Lower leg skin (tissue), 4 donors: ENCODE results near the gene GPC6. TPM values are rescaled to one million over a fixed set of nuclear protein-coding genes. Genes with fewer than 3 reads are reported as not detected.
"Not testable (repeated sequence)": the region's sequence is repeated elsewhere in the genome, so short reads cannot be mapped to it uniquely, and the experiment has no call there.

Experiments
- DNase-seq, 2 donors: peaks; one replicate each; pipeline ENCODE4 v3.0.0-alpha.2; 2019; ENCODE audit warnings: low spot score in 2 of 2
- H3K4me3 ChIP-seq: fragments of 200-600 bp; sonication (generic); 2 replicates; pipeline ENCODE4 v1.5.1; 2017; ENCODE audit warnings: mild to moderate bottlenecking, low read depth; ENCODE audit not compliant: poor library complexity, severe bottlenecking
- POLR2A ChIP-seq, 2 donors: fragments of 450-650 bp; IDR thresholded peaks; one replicate each; pipeline ENCODE4 v1.6.1; 2016 to 2017; ENCODE audit warnings: antibody characterized with exemption in 2 of 2, mild to moderate bottlenecking in 1 of 2, moderate library complexity in 1 of 2
- WGBS, 2 donors: methylation state at CpG; one replicate each; pipeline ENCODE4 v1.1.5; 2018; 5-methylcytosine and 5-hydroxymethylcytosine counted together
- intact Hi-C: fragments of 100-400 bp; cut with DNase I; formaldehyde crosslinking; loops from one replicate; pipeline ENCODE4 v1.15.0; 2023; ENCODE audit warnings: low total_unique reads
- total RNA-seq, 4 donors: library from RNA; depleted of rRNA; stranded (reverse); fragments of >200 nt; gene quantifications; one replicate each; pipeline ENCODE4 v1.1.0, GENCODE V29; 2016
- TF ChIP-seq, protein P1 (sequence below), 3 donors: fragments of 450-650 bp; IDR thresholded peaks; one replicate each; pipeline ENCODE4 v1.5.1; 2016; ENCODE audit warnings: antibody characterized with exemption in 3 of 3, mild to moderate bottlenecking in 3 of 3, moderate library complexity in 2 of 3

GPC6 gene
- total RNA-seq, 4 donors from 2014 or later: 1.4 to 5.2 (median 2.5) TPM

DNA sequence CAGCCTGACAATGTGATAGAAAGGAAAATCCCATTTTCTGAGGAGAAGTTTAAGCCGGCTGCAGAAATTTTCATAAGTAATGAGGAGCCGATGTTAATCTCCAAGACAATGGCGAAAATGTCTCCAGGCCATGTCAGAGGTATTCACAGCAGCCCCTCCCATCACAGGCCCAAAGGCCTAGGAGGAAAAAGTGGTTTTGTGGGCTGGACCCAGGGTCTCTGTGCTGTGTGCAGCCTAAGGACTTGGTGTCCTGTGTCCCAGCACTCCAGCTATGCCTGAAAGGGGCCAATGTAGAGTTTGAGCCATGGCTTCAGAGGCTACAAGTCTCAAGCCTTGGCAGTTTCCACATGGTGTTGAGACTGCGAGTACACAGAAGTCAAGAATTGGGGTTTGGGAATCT is 32.9 kb upstream of the GPC6 start:
- DNase-seq: no peak
- no peak for TF ChIP-seq POLR2A (IDR thresholded peaks at IDR 0.05)
- TF ChIP-seq, protein P1, sequence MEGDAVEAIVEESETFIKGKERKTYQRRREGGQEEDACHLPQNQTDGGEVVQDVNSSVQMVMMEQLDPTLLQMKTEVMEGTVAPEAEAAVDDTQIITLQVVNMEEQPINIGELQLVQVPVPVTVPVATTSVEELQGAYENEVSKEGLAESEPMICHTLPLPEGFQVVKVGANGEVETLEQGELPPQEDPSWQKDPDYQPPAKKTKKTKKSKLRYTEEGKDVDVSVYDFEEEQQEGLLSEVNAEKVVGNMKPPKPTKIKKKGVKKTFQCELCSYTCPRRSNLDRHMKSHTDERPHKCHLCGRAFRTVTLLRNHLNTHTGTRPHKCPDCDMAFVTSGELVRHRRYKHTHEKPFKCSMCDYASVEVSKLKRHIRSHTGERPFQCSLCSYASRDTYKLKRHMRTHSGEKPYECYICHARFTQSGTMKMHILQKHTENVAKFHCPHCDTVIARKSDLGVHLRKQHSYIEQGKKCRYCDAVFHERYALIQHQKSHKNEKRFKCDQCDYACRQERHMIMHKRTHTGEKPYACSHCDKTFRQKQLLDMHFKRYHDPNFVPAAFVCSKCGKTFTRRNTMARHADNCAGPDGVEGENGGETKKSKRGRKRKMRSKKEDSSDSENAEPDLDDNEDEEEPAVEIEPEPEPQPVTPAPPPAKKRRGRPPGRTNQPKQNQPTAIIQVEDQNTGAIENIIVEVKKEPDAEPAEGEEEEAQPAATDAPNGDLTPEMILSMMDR (IDR thresholded peaks at IDR 0.05): no peak
- intact Hi-C loops: no loop called here
- 91 to 94% methylated on average over 4 of the region's 4 CpGs for WGBS, 2 donors
- H3K4me3 ChIP-seq: no peak overlapping the region

DNA sequence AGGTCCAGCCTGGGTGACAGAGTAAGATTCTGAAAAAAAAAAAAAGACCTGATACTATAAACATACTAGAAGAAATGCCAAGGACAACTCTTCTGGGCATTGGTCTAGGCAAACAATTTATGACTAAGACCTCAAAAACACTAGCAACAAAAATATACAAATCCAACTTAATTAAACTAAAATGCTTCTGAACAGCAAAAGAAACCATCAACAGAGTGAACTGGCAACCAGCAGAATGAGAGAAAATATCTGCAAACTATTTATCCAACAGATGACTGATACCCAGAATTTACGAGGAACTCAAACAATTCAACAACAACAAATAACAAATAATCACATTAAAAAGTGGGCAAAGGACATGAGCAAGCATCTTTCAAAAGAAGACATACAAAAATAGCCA is 26.8 kb upstream of the GPC6 start:
- H3K4me3 ChIP-seq: no peak overlapping the region
- DNase-seq: no peak
- intact Hi-C loops: loop anchor here (5.0 kb wide), 1 partner anchor 973 kb away; no protein-coding TSS in a partner anchor
- WGBS, 2 donors: 80 to 86% methylated on average over 1 of the region's 1 CpG
- no peak for TF ChIP-seq POLR2A (IDR thresholded peaks at IDR 0.05)
- TF ChIP-seq, protein P1 (IDR thresholded peaks at IDR 0.05): no peak

DNA sequence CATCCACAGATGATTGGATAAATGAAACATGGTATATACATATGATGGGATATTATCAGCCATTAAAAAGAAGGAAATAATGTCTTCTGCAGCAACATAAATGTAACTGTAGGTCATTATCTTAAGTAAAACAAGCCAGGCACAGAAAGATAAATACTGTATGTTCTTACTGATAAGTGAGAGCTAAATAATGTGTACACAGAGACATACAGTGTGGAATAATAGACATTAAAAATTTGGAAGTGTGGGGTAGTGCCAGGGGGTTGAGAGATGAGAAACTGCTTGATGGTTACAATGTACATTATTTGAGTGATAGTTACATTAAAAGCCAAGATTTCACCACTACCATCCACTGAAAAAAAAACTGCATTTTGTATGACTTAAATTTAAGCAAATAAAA is 26.0 kb upstream of the GPC6 start:
- DNase-seq: no peak
- intact Hi-C loops: loop anchor here (5.0 kb wide), 1 partner anchor 973 kb away; no protein-coding TSS in a partner anchor
- TF ChIP-seq, protein P1 (IDR thresholded peaks at IDR 0.05): no peak
- TF ChIP-seq POLR2A (IDR thresholded peaks at IDR 0.05): no peak
- no peak overlapping the region for H3K4me3 ChIP-seq

DNA sequence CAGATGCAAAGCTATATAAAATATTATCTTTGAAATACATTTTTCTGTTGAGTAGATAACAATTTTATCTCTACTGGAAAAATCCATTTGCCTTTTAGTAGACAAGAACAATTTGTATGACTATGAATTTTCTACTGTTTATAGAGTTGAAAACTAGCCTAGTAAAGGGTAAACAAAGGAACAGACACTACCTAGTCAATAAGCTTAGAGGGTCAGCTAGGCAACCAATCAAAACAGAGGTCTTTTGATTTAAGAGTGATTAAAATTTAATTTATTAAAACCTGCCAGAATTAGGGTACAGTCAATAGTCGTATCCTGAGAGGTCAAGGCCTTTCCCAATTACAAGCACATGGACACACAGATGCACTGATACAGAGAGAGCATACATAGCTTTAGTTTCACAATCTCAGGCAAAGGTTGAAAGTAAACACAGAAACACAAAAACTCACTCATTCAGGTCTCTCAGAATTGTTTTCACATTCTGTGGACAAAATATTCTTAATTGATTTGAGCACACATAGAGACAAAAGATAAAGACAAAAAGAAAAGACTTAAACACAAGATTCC is 24.5 kb upstream of the GPC6 start:
- 79 to 86% methylated on average over 1 of the region's 1 CpG for WGBS, 2 donors
- TF ChIP-seq, protein P1 (IDR thresholded peaks at IDR 0.05): no peak
- no peak for TF ChIP-seq POLR2A (IDR thresholded peaks at IDR 0.05)
- no peak for DNase-seq
- intact Hi-C loops: loop anchor here (5.0 kb wide), 1 partner anchor 975 kb away; no protein-coding TSS in a partner anchor
- no peak overlapping the region for H3K4me3 ChIP-seq

DNA sequence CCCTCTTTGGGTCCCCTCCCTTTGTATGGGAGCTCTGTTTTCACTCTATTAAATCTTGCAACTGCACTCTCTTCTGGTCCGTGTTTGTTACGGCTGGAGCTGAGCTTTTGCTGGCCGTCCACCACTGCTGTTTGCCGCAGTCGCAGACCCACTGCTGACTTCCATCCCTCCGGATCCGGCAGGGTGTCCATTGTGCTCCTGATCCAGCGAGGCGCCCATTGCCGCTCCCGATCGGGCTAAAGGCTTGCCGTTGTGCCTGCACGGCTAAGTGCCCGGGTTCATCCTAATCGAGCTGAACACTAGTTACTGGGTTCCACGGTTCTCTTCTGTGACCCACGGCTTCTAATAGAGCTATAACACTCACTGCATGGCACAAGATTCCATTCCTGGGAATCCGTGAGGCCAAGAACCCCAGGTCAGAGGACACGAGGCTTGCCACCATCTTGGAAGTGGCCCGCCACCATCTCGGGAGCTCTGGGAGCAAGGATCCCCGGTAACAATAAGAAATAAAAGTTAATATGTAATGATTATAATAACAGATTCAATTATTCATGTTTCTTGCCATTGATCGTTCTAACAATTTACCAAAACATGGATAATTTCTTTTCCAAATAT is 19.7 kb upstream of the GPC6 start:
- DNase-seq, H3K4me3 ChIP-seq, intact Hi-C loops: not testable (repeated sequence)
- WGBS, 2 donors: 88 to 91% methylated on average over 23 to 24 of the region's 24 CpGs

DNA sequence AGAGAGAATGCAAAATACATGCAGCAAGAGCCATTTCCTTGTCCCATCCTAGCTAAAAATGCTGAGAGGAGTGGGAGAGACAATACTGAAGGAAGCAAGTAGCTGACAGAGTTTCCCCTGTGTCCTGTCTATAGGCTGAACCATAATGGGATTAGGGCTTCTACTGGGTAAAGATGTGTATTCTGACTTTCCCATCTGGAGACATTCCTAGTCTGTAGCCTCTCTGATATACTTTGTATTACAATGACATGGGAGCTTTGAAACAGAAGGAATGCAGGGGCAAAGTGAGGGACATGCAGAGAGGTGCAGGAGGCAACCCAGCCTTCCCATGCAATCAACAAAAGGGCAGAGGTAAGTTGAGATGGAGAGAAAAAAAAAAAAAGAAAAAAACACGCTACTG is 10.5 kb upstream of the GPC6 start:
- no peak for DNase-seq
- no peak overlapping the region for H3K4me3 ChIP-seq
- 91% methylated on average over 1 of the region's 1 CpG for WGBS, 2 donors
- intact Hi-C loops: no loop called here
- TF ChIP-seq, protein P1 (IDR thresholded peaks at IDR 0.05): no peak
- TF ChIP-seq POLR2A (IDR thresholded peaks at IDR 0.05): no peak
